ENCODE results near the gene WWP2. TPM values are rescaled to one million over a fixed set of nuclear protein-coding genes. Genes with fewer than 3 reads are reported as not detected.

Gene WWP2
- total RNA-seq, 1 donor from 2014 or later: 16.9 TPM

- TF ChIP-seq CTCF (conservative IDR thresholded peaks at IDR 0.05; ENCODE audit: low read depth, low read length): no peak
Measured at GRCh38 chr16:69925311-69925710, 163.2 kb downstream of the WWP2 start.

GRCh38 chr16:69926241-69926640 is 164.1 kb downstream of the WWP2 start:
- TF ChIP-seq CTCF (conservative IDR thresholded peaks at IDR 0.05; ENCODE audit: low read depth, low read length): no peak
- DNase-seq (ENCODE audit: low read depth): no peak

More at GRCh38 chr16:69925311-69925710, 163.2 kb downstream of the WWP2 start:
- DNase-seq (ENCODE audit: low read depth): no peak
- peak overlapping the region; percentile 29 for H3K4me3 ChIP-seq (ENCODE audit: low read depth, low read length)

GRCh38 chr16:69927056-69927757 is 165.1 kb downstream of the WWP2 start:
- peak overlapping the region; percentile 16 for H3K4me3 ChIP-seq (ENCODE audit: low read depth, low read length)
- DNase-seq (ENCODE audit: low read depth): no peak
- TF ChIP-seq CTCF (conservative IDR thresholded peaks at IDR 0.05; ENCODE audit: low read depth, low read length): no peak

More at GRCh38 chr16:69926241-69926640, 164.1 kb downstream of the WWP2 start:
- H3K4me3 ChIP-seq (ENCODE audit: low read depth, low read length): no peak overlapping the region

GRCh38 chr16:69928856-69929400 is 166.8 kb downstream of the WWP2 start:
- no peak for DNase-seq (ENCODE audit: low read depth)
- no peak for TF ChIP-seq CTCF (conservative IDR thresholded peaks at IDR 0.05; ENCODE audit: low read depth, low read length)
- no peak overlapping the region for H3K4me3 ChIP-seq (ENCODE audit: low read depth, low read length)

- no peak for TF ChIP-seq CTCF (conservative IDR thresholded peaks at IDR 0.05; ENCODE audit: low read depth, low read length)
- no peak for DNase-seq (ENCODE audit: low read depth)
Measured at GRCh38 chr16:69929480-69929879, 167.3 kb downstream of the WWP2 start.

GRCh38 chr16:69930117-69930776 is 168.1 kb downstream of the WWP2 start:
- TF ChIP-seq CTCF (conservative IDR thresholded peaks at IDR 0.05; ENCODE audit: low read depth, low read length): peak; percentile 77
- no peak overlapping the region for H3K4me3 ChIP-seq (ENCODE audit: low read depth, low read length)
- no peak for DNase-seq (ENCODE audit: low read depth)

More at GRCh38 chr16:69929480-69929879, 167.3 kb downstream of the WWP2 start:
- H3K4me3 ChIP-seq (ENCODE audit: low read depth, low read length): no peak overlapping the region

Data from epithelial cell of proximal tubule (primary cell).